ENCODE measurements around the gene CBLB.

DNA sequence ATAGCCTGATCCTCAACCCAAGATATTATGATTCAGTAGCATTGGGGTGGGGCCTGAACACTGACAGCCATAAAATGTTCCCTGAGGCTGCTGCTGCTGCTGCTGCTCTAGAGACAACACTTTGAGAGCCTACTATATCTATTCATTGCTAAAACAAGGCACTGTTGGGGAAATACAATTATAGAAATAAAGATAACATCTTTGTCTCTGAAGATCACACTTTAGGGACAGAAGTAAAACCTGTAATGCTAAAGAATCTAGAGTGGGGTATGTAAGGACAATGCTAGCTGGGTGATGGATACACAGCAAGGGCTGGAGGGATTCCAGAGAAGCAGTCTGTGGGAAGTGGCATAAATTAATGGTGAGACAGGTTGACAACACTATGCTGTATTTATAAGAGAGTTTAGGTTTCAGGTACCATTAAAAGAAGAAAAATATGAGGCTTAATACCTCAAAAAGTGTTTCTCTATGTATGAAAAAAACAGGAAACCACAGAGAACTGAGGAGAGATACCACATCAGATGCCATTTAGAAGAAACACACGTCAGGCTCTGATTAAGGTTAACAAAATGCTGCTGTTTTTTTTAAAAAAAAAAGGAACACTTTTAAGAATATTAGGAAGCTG lies 115.9 kb downstream of the CBLB start:
- TF ChIP-seq POLR2A (IDR thresholded peaks at IDR 0.05) (no peak), CTCF (IDR thresholded peaks at IDR 0.05) (no peak)

All from adrenal gland (tissue), 5 donors.